Measurements from ENCODE around the gene NHSL2. TPM values are rescaled to one million over a fixed set of nuclear protein-coding genes. Genes with fewer than 3 reads are reported as not detected.

NHSL2 gene
- total RNA-seq, 1 experiment from 2014 or later = 0.29 TPM

DNA sequence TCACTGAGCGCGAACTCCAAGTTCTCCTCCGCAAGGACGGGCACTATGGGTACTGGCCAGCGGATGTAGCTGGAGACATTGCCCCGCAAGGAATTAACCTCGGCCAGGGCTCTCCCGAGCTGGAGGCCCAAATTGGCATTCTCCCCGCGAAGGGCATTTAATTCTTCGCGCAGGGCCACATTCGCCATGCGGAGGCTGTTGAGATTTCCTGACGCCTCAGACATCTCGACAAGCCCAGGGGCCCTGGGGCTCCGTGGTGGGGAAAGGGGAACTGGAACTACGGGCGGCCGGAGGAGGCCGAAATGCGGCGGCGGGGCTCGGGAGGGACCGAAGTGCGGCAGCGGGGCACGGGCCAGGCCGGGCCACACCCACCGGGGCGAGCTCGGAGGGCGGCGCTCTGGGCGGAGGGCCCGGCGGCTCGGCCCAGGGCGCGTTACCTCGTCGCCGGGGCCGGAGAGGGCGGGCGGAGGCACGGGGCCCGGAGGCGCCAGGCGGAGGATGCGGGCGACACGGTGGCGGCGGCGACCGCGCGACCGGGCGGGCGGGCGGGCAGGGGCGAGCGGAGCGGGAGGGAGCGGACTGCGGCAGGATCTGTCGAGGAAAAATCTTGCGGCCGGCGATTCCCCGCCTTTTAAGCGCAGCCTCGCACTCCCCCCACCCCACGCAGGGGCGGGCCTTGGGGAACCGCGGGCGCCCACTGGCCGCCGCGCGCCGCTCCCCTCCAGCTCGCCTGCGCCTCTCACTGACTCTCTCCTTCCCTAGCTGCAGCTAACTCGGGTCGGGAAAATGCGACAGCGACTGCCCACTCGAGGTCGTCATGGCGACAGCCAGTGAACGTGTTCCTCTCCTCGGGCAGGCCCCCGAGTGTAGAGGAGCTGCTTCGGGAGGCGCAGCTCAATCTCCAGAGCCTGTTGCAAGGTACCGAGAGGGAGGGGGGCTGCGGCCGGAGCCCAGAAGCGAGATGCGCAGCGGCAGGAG lies 221.0 kb downstream of the NHSL2 start, which contains the start of gene RTL5:
Gene RTL5 (minus strand): TSS at position 599 of the 978 bp plus-strand sequence.
- no peaks in the 10 kb centered on the region for H3K36me3 ChIP-seq
- no peak within 1 kb of the TSS for H3K27ac ChIP-seq

GRCh38 chrX:72132456-72132855 lies 221.8 kb downstream of the NHSL2 start:
- H3K9me3 ChIP-seq (replicated peaks) = no peaks in the 10 kb centered on the region
- no peaks in the 10 kb centered on the region; the same call in 1 of the 2 replicates for H3K4me1 ChIP-seq (replicated peaks)
- no peaks in the 10 kb centered on the region for H3K27me3 ChIP-seq (replicated peaks)
- peak overlapping the region; percentile 43 for H3K4me3 ChIP-seq
- H3K27ac ChIP-seq = no peak overlapping the region
- no peak for DNase-seq (ENCODE audit: low read depth in 1 of 2, low spot score in 2 of 2)
- H3K36me3 ChIP-seq = no peaks in the 10 kb centered on the region

More for the DNA sequence above, 221.0 kb downstream of the NHSL2 start, which contains the start of gene RTL5:
- Histone ChIP-seq H3K4me3 (peak within 1 kb of the TSS; percentile 43), H3K27me3 (replicated peaks) (no peaks in the 10 kb centered on the region), H3K9me3 (replicated peaks) (no peaks in the 10 kb centered on the region), H3K4me1 (replicated peaks) (peaks cover 3% of the 10 kb centered on the region)
- peak; percentile 79 to 87 for DNase-seq (ENCODE audit: low read depth in 1 of 2, low spot score in 2 of 2)

- no peak overlapping the region for H3K4me3 ChIP-seq
- H3K4me1 ChIP-seq (replicated peaks) = no peaks in the 10 kb centered on the region; the same call in 1 of the 2 replicates
- no peaks in the 10 kb centered on the region for H3K36me3 ChIP-seq
- H3K9me3 ChIP-seq (replicated peaks) = no peaks in the 10 kb centered on the region
- no peak for DNase-seq (ENCODE audit: low read depth in 1 of 2, low spot score in 2 of 2)
- H3K27ac ChIP-seq = no peak overlapping the region
- H3K27me3 ChIP-seq (replicated peaks) = no peaks in the 10 kb centered on the region
These were observed 223.4 kb downstream of the NHSL2 start for GRCh38 chrX:72133851-72134546.

- Histone ChIP-seq H3K36me3 (no peaks in the 10 kb centered on the region), H3K4me1 (replicated peaks) (no peaks in the 10 kb centered on the region; the same call in 1 of the 2 replicates), H3K27me3 (replicated peaks) (no peaks in the 10 kb centered on the region), H3K9me3 (replicated peaks) (no peaks in the 10 kb centered on the region), H3K27ac (no peak overlapping the region), H3K4me3 (no peak overlapping the region)
- DNase-seq (ENCODE audit: low read depth in 1 of 2, low spot score in 2 of 2) = no peak
These were observed 227.3 kb downstream of the NHSL2 start for GRCh38 chrX:72137846-72138495.

- DNase-seq (ENCODE audit: low read depth in 1 of 2, low spot score in 2 of 2) = no peak
- H3K4me3 ChIP-seq = no peak overlapping the region
- H3K9me3 ChIP-seq (replicated peaks) = no peaks in the 10 kb centered on the region
- H3K36me3 ChIP-seq = no peaks in the 10 kb centered on the region
- no peaks in the 10 kb centered on the region; the same call in 1 of the 2 replicates for H3K4me1 ChIP-seq (replicated peaks)
- no peak overlapping the region for H3K27ac ChIP-seq
- H3K27me3 ChIP-seq (replicated peaks) = no peaks in the 10 kb centered on the region
These were observed 228.9 kb downstream of the NHSL2 start for GRCh38 chrX:72139538-72139937.

DNA sequence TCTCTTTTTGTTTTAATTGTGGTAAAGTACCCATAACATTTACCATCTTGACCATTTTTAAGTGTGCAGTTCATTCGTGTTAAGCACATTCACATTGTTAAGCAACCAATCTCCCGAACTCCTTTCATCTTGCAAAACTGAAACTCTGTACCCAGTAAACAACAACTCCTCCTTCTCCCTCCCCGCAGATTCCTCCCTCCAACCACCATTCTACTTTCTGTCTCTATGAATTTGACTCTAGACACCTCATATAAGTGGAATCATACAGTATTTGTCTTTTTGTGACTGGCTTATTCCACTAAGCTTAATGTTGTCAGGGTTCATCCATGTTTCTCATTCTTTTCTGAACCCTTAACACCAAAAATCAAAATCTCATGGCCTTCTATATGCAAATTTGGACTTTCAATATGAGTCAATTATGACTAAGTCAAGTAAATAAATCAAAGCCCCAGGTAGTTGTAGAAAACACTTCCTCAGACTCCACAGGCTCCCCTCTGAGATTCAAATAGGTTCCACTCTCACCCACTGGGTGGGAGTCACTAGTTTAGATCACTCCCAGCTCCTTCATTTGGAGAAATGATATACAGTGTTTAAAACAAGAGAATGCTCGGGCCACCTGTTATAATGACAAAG lies 230.8 kb downstream of the NHSL2 start:
- DNase-seq (ENCODE audit: low read depth in 1 of 2, low spot score in 2 of 2) = no peak
- Histone ChIP-seq H3K9me3 (replicated peaks) (no peaks in the 10 kb centered on the region), H3K27ac (no peak overlapping the region), H3K27me3 (replicated peaks) (no peaks in the 10 kb centered on the region), H3K4me3 (no peak overlapping the region), H3K36me3 (no peaks in the 10 kb centered on the region), H3K4me1 (replicated peaks) (no peaks in the 10 kb centered on the region; the same call in 1 of the 2 replicates)

DNA sequence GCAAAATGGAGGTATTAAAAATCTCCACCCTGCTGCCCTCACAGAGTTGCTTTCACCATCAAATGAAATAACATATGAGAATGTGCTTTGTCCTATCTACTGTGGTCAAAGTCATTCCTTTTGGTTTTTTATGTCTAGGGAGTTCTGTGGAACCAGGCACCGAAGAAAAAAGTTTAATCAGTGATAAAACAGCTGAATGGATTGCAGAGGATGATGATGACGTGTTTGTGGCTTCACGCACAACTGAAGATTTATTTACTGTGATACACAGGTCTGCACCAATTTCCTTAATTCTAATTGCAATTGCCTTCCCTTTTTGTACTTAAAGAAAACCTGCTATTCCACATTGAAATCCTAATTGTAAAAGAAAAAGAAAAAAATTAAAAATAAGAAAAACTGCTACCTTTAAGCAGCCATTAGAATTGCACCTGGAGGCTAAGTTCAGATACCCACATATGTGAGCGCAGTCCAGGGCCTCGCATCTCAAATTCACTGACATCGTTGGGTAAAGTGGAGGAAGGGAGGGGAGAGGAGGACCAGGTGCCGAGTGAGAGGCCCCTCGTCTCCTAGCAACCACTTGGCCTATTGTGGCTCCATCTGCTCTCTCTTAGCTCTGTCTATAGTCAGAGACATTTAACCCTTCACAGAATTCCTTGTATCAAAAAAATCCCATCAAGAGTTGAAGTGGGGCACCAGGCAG lies 231.6 kb downstream of the NHSL2 start:
- no peak for DNase-seq (ENCODE audit: low read depth in 1 of 2, low spot score in 2 of 2)
- no peaks in the 10 kb centered on the region for H3K27me3 ChIP-seq (replicated peaks)
- H3K36me3 ChIP-seq = no peaks in the 10 kb centered on the region
- no peaks in the 10 kb centered on the region for H3K9me3 ChIP-seq (replicated peaks)
- H3K4me1 ChIP-seq (replicated peaks) = no peaks in the 10 kb centered on the region; the same call in 1 of the 2 replicates
- no peak overlapping the region for H3K4me3 ChIP-seq
- H3K27ac ChIP-seq = no peak overlapping the region

- no peaks in the 10 kb centered on the region for H3K27me3 ChIP-seq (replicated peaks)
- H3K9me3 ChIP-seq (replicated peaks) = no peaks in the 10 kb centered on the region
- no peak overlapping the region for H3K4me3 ChIP-seq
- no peak overlapping the region for H3K27ac ChIP-seq
- no peak for DNase-seq (ENCODE audit: low read depth in 1 of 2, low spot score in 2 of 2)
- no peaks in the 10 kb centered on the region for H3K36me3 ChIP-seq
- no peaks in the 10 kb centered on the region; the same call in 1 of the 2 replicates for H3K4me1 ChIP-seq (replicated peaks)
These were observed 232.4 kb downstream of the NHSL2 start for GRCh38 chrX:72142794-72143608.

- no peak for DNase-seq (ENCODE audit: low read depth in 1 of 2, low spot score in 2 of 2)
- Histone ChIP-seq H3K9me3 (replicated peaks) (no peaks in the 10 kb centered on the region), H3K36me3 (no peaks in the 10 kb centered on the region), H3K27me3 (replicated peaks) (no peaks in the 10 kb centered on the region), H3K4me3 (no peak overlapping the region), H3K27ac (no peak overlapping the region), H3K4me1 (replicated peaks) (no peaks in the 10 kb centered on the region; the same call in 1 of the 2 replicates)
These were observed 232.9 kb downstream of the NHSL2 start for GRCh38 chrX:72143609-72143907.

DNA sequence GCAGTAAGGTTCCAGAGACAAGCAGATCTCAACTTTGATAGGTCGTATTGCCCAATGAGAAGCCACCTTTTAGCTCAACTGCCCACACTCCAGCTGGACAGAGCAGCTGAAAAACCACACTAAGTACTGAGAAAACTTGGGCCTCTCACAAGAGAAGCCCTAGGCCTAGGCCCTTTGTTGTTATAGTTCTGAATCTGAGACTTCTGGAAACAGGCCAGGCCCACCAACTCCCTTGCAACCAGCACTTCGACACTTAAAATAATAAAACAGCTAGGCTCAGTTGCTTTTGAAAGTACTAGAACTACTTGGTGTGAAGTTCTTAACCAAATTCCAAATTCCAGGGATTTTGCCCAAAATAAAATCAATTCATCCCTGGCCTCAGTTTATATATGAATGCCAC lies 234.5 kb downstream of the NHSL2 start:
- Histone ChIP-seq H3K9me3 (replicated peaks) (no peaks in the 10 kb centered on the region), H3K4me3 (no peak overlapping the region), H3K27ac (no peak overlapping the region), H3K27me3 (replicated peaks) (no peaks in the 10 kb centered on the region), H3K4me1 (replicated peaks) (no peaks in the 10 kb centered on the region; the same call in 1 of the 2 replicates), H3K36me3 (no peaks in the 10 kb centered on the region)
- no peak for DNase-seq (ENCODE audit: low read depth in 1 of 2, low spot score in 2 of 2)

GRCh38 chrX:72146527-72146926 lies 235.9 kb downstream of the NHSL2 start:
- Histone ChIP-seq H3K36me3 (no peaks in the 10 kb centered on the region), H3K27me3 (replicated peaks) (no peaks in the 10 kb centered on the region), H3K4me1 (replicated peaks) (no peaks in the 10 kb centered on the region), H3K4me3 (no peak overlapping the region), H3K27ac (no peak overlapping the region), H3K9me3 (replicated peaks) (no peaks in the 10 kb centered on the region)
- DNase-seq (ENCODE audit: low read depth in 1 of 2, low spot score in 2 of 2) = no peak

DNA sequence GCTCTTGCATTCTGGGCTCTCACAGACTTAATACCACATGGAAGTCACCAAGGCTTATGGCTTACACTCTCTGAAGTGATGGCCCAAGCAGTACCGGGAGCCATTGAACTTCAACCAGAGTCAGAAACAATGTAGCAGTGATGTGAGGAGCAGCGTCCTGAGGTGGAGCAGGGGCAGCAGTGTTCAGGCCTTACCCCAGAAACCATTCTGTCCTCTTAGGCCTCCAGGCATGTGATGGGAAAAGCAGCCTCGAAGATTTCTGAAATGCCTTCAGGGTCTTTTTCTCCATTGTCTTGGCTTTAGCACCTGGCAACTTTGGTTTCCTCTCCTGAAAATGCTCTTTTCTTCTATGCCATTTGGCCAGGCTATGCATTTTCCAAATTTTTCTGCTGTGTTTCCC lies 248.1 kb downstream of the NHSL2 start:
- H3K9me3 ChIP-seq (replicated peaks) = no peaks in the 10 kb centered on the region
- no peaks in the 10 kb centered on the region for H3K4me1 ChIP-seq (replicated peaks)
- no peaks in the 10 kb centered on the region for H3K27me3 ChIP-seq (replicated peaks)
- H3K4me3 ChIP-seq = no peak overlapping the region
- no peak overlapping the region for H3K27ac ChIP-seq
- H3K36me3 ChIP-seq = no peaks in the 10 kb centered on the region
- DNase-seq (ENCODE audit: low read depth in 1 of 2, low spot score in 2 of 2) = no peak

Data from SJSA1 (cell line).